Stomach smooth muscle (tissue), 2 donors: ENCODE data around the gene TENT5C.
A peak's percentile ranks its signal among the peaks of the same experiment; 100 is the strongest.

ENCODE experiments used
- H3K27ac ChIP-seq: one replicate; pipeline ENCODE4 v1.7.0; 2013; ENCODE audit warnings: mild to moderate bottlenecking, low read length, inconsistent platforms
- H3K27me3 ChIP-seq, 2 donors: one replicate each; pipeline ENCODE4 v1.7.0; 2013; ENCODE audit warnings: low read length in 2 of 2; ENCODE audit not compliant: insufficient read depth in 2 of 2, control insufficient read depth in 1 of 2
- H3K36me3 ChIP-seq, 2 donors: one replicate each; pipeline ENCODE4 v1.7.0; 2013; ENCODE audit warnings: low read length in 2 of 2; ENCODE audit not compliant: control insufficient read depth in 2 of 2, insufficient read depth in 2 of 2
- H3K4me1 ChIP-seq: one replicate; pipeline ENCODE4 v1.7.0; 2013; ENCODE audit warnings: low read length; ENCODE audit not compliant: control insufficient read depth, insufficient read depth
- H3K4me3 ChIP-seq, 2 donors: one replicate each; pipeline ENCODE4 v1.7.0; 2013; ENCODE audit warnings: low read length in 2 of 2
- H3K9ac ChIP-seq, 2 donors: one replicate each; pipeline ENCODE4 v1.7.0; 2013; ENCODE audit warnings: low read length in 2 of 2, mild to moderate bottlenecking in 1 of 2
- H3K9me3 ChIP-seq, 2 donors: one replicate each; pipeline ENCODE4 v1.7.0; 2013; ENCODE audit warnings: low read length in 2 of 2; ENCODE audit not compliant: control insufficient read depth in 2 of 2
- donor health status: healthy.
- donor health status: Pancreatic carcinoma.

Gene TENT5C

DNA sequence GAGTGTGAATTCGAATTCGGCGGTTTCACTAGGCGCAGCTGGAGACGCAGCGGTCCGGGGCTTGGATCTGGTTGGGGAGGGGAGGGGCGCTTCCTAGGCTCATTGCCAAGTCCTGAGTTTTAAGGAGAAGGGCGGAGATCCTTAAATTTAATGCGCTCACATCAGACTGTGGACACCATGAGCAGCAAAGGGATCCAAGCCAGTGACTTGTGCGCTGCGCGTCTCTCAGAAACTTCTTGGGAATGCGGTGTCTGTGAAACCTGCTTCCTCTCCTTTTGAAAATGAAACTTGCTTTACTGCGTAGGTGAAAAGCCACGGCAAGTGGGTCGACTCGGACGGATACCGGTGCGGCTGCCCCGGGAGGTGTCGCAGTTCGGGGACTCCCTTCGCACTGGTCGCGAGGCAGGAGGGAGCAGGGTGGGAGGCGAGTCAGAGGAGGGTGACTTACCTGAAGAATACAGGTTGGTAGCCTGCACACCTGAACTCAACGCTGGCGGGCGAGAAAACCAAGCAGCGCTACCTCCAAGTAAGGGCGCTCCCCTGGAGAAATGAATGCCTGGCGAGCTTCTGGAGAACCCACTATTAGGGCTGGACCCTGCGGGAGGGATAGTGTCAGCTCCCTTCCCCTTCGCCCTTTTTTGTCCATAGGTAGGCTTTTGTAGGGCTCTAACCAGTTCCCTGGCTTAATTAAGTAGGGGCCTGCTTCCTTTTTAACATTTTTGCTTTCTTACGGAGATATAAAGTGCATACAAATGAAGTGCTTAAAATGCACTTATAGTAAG is 992 bp downstream of the TENT5C start:
- Histone ChIP-seq H3K9me3 (no peaks in the 10 kb centered on the region), H3K36me3 (no peaks in the 10 kb centered on the region), H3K9ac (peak overlapping the region; percentile 73 to 75), H3K27ac (peak overlapping the region; percentile 64), H3K4me1 (peaks cover 32% of the 10 kb centered on the region), H3K4me3 (peak overlapping the region; percentile 90 to 95), H3K27me3 (no peaks in the 10 kb centered on the region)

DNA sequence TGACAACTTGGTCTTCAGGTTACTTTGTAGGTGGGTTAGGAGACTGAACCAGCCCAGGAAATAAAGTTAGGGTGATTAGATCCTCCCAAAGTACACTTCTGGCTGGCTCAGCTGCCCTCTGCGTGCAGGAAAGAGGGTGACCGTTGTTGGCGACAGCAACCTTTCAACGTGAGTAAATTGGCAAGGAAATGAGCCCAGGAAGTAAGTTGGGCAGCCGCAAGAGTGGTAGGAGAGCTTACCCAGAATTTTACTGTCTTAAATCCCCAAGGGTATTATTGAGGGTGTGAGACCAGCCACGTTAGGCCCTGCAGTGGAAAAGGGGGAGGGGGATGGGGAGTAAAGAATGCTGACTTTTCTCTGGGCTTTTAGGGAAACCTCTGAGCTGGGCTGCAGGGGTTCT is 1.6 kb downstream of the TENT5C start:
- Histone ChIP-seq H3K36me3 (no peaks in the 10 kb centered on the region), H3K27me3 (no peaks in the 10 kb centered on the region), H3K4me3 (peak overlapping the region; percentile 90 to 95), H3K27ac (peak overlapping the region; percentile 64), H3K9ac (peak overlapping the region in 1 of 2 donors; percentile 73), H3K4me1 (peaks cover 35% of the 10 kb centered on the region), H3K9me3 (no peaks in the 10 kb centered on the region)

DNA sequence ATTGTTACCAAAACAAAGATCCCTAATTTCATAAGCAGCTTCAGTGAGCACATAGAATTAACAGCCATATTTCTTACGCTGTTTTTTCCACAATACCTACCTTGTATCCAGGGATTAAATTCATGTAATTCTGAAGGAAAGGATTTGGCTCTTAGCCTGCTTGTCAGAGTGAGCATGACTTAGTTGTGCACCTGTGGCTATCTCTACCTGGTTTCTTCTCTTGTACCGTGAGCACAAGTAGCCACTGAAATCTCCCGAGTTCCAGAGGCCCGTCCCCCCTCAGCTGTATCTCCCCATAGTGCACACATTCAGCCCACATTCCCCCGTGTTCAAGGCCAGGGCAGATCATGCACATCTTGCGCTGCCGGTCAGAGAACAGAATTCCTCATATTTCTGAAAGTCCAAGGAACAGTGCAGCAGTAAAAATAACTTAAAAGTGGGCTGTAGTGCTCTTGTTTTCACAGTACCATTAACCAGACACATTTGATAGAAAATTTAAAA is 2.3 kb downstream of the TENT5C start:
- H3K9me3 ChIP-seq = no peaks in the 10 kb centered on the region
- H3K9ac ChIP-seq = no peak overlapping the region
- no peaks in the 10 kb centered on the region for H3K36me3 ChIP-seq
- H3K27ac ChIP-seq = no peak overlapping the region
- peak overlapping the region; percentile 16 to 95 for H3K4me3 ChIP-seq
- no peaks in the 10 kb centered on the region for H3K27me3 ChIP-seq
- H3K4me1 ChIP-seq = peaks cover 41% of the 10 kb centered on the region

DNA sequence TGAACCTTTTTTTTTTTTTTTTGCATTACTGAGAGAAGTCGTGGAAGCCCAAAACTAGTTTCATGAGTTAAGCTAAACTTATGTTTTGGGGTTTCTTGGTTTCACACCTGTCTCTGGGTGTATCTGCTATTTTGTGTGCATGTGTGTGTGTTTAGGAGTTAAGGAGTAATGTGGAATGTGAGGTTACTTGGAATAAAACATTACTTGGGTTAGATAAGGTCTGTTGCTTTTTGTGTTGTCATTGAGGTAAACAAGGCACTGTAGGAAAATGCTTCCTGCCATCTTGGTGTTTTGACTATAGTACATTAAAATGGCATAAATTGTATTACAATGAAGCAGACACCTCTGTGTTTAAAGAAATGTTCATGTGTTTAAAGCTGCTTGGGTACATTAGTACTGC is 2.9 kb downstream of the TENT5C start:
- H3K4me1 ChIP-seq = peaks cover 42% of the 10 kb centered on the region
- H3K27me3 ChIP-seq = no peaks in the 10 kb centered on the region
- H3K9me3 ChIP-seq = no peaks in the 10 kb centered on the region
- H3K27ac ChIP-seq = peak overlapping the region; percentile 73
- peak overlapping the region in 1 of 2 donors; percentile 65 for H3K4me3 ChIP-seq
- no peaks in the 10 kb centered on the region for H3K36me3 ChIP-seq
- no peak overlapping the region for H3K9ac ChIP-seq

DNA sequence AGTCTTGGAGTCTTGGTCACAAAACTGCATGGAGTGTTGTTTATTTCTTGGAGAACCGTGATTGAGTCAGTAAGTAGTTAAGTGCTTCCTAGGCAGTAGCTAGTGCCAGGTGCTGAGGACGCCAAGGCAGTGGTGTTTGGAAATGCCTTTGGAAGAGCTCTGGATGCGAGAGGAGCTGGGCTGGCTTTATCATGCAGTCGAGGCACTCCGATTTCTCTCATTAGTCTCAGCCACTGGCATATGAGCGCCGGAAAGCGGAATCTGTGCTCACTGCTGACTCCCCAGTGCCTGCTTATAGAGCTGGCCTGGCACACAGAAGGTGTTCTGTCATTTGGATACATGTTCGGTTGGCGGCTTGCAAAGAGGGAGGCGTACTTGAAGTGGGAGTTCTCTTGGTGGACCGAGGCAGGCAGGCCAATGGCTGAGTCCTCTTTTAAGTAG is 3.6 kb downstream of the TENT5C start:
- Histone ChIP-seq H3K4me3 (peak overlapping the region; percentile 46 to 65), H3K36me3 (no peaks in the 10 kb centered on the region), H3K27ac (peak overlapping the region; percentile 73), H3K9ac (peak overlapping the region; percentile 34 to 36), H3K4me1 (peaks cover 46% of the 10 kb centered on the region), H3K27me3 (no peaks in the 10 kb centered on the region), H3K9me3 (no peaks in the 10 kb centered on the region)

DNA sequence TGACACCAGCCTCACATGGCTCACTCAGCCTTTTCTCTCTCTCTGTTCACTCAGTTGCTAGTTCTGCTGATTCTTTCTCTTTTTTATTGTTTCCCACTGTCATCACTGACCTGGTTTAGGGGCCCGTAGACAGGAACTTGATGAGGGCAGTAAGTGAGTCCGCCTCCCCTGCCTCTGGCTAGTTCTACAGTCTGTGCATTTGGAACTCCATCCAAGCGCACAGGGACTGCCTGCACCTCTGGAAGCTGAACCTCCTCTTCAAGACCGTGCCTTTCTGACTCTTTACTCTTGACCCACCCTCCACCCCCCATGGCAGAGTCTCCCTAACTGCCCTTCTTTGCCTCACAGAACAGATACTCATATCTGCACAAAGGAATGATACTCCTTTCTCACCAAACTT is 4.2 kb downstream of the TENT5C start:
- peak overlapping the region; percentile 34 to 36 for H3K9ac ChIP-seq

DNA sequence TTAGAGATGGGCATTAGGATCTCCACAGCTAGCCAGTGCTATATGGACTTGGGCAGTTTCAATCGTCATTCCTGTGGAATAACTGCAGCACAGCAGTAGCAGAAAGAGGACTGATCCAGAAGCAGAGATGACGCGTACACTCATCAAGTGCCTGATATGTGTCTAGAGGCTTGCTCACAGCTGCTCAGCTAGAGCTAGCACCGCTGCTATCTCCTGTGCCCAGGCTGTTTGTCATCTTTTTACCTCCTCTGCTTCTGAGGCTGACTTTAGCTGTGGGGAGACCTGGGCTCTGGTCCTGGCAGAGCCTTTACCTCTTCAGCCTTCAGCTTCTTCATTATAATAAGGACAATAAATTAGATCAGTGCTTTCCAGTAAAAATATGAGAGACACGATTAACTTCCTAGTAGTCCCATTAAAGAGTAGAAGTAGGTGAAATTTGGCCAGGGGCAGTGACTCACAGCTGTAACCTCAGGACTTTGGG is 5.3 kb downstream of the TENT5C start:
- H3K36me3 ChIP-seq = no peaks in the 10 kb centered on the region
- H3K4me1 ChIP-seq = peaks cover 39% of the 10 kb centered on the region
- no peak overlapping the region for H3K27ac ChIP-seq
- no peak overlapping the region for H3K9ac ChIP-seq
- no peaks in the 10 kb centered on the region for H3K27me3 ChIP-seq
- no peak overlapping the region for H3K4me3 ChIP-seq
- no peaks in the 10 kb centered on the region for H3K9me3 ChIP-seq

More for the DNA sequence above, 4.2 kb downstream of the TENT5C start:
- H3K27ac ChIP-seq = peak overlapping the region; percentile 73
- H3K4me3 ChIP-seq = peak overlapping the region; percentile 46 to 65
- H3K9me3 ChIP-seq = no peaks in the 10 kb centered on the region
- H3K4me1 ChIP-seq = peaks cover 41% of the 10 kb centered on the region
- H3K27me3 ChIP-seq = no peaks in the 10 kb centered on the region
- H3K36me3 ChIP-seq = no peaks in the 10 kb centered on the region

DNA sequence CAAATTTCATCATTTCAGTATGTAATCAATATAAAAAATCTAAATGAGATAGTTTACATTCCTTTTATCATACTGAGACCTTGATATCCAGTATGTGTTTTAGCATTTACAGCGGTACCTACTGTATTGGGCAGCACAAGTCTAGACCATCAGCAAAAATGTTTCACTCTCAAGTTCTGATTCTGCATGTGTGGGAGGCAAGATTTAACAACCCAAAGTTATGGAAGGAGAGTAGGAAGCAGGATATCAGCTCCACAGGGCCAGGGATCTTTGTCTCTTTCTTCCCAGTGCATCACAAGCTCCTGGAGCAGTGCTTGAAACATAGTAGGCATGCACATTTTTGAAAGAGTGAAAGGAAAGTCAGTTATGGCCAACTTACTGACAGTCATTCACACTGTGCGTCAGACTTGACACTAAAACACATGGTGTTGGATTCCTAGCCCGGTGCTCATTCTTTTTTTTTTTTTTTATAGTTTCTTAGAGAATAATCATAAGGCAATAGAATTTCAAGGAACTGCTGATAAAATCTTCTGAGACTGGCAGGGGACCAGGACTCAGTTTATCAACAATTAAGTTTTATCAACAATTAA is 6.1 kb downstream of the TENT5C start:
- Histone ChIP-seq H3K4me3 (no peak overlapping the region), H3K36me3 (no peaks in the 10 kb centered on the region), H3K27me3 (no peaks in the 10 kb centered on the region), H3K27ac (peak overlapping the region; percentile 59), H3K4me1 (peaks cover 36% of the 10 kb centered on the region), H3K9ac (peak overlapping the region in 1 of 2 donors; percentile 36), H3K9me3 (no peaks in the 10 kb centered on the region)

DNA sequence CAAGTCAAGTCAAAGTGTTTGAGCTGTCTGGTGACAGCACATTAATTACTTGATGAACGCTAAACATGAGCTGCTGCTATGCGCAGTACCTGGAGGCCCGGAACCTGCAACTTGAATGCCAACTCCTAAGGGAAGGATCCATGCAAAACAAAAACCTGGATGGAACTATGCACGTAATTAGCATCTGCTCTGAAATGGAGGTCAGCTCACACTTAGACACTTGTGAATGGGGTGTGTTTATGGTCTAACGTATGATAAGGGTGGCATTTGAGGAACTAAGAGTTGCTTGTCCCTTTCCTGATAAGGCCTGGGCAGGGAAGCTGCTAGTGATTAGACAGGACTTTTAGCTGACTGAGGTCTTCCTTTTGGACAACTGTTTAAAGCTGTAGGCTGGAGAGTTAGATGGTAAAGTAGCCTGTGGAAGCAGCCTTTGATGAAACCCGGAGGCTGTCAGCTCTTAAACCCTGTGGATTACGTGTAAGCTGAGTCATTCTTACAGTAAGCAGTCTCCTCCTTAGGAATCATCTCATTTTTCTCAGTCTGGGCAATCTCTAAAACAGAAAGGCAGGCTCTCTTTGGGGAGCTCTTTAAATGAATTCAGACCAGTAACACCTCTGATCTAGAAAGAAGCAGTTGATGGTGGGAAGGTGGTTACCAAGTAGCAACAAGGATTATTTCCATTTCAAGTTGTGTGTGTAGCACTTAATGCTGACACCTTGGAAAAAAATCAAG is 6.8 kb downstream of the TENT5C start:
- Histone ChIP-seq H3K36me3 (no peaks in the 10 kb centered on the region), H3K9ac (peak overlapping the region in 1 of 2 donors; percentile 36), H3K27ac (peak overlapping the region; percentile 59)

DNA sequence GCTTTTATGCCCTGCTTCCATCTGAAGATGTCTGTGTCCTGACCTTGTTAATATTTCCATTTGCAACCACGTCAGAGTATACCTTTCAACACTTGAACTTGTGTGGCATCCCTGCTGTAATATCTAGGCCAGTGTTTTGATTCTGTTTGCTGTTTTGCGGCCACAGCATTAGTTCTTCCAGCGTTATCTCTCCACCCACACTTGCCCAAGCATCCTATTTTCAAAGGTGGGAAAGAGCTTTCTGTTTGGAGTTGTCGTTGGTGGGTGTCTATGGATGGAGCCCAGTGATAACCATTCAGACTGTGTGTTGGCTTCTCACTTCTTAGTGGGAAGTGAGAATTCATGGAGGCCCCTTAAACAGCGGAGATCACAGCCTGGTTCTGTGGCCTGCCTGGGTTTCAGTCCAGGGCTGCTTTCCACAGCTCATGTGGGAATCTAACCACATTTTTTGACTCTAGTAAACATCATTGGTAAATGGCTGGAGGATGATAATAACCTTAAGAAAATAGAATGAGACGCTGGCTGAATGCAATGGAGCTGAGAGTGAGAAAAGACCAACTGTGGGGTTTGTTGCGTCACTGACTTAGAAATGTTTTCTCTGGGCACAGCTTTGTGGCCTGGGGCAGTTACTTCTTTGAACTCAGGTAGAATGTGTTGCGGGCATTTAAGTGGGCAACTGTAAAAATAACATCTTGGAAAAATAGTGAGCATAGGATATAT is 7.6 kb downstream of the TENT5C start:
- Histone ChIP-seq H3K4me3 (no peak overlapping the region), H3K9ac (peak overlapping the region in 1 of 2 donors; percentile 36), H3K4me1 (peaks cover 30% of the 10 kb centered on the region)

More for the DNA sequence above, 6.8 kb downstream of the TENT5C start:
- Histone ChIP-seq H3K4me3 (no peak overlapping the region), H3K27me3 (no peaks in the 10 kb centered on the region), H3K4me1 (peaks cover 30% of the 10 kb centered on the region), H3K9me3 (no peaks in the 10 kb centered on the region)

More for the DNA sequence above, 7.6 kb downstream of the TENT5C start:
- H3K27me3 ChIP-seq = no peaks in the 10 kb centered on the region
- no peaks in the 10 kb centered on the region for H3K36me3 ChIP-seq
- H3K27ac ChIP-seq = peak overlapping the region; percentile 59
- no peaks in the 10 kb centered on the region for H3K9me3 ChIP-seq
